ENCODE data around the gene ZNF470. TPM values are rescaled to one million over a fixed set of nuclear protein-coding genes. Genes with fewer than 3 reads are reported as not detected.
A peak's percentile ranks its signal among the peaks of the same experiment; 100 is the strongest.

The ZNF470 gene
- total RNA-seq, 4 donors from 2014 or later, result 3.4 to 7.1 (median 5.6) TPM

DNA sequence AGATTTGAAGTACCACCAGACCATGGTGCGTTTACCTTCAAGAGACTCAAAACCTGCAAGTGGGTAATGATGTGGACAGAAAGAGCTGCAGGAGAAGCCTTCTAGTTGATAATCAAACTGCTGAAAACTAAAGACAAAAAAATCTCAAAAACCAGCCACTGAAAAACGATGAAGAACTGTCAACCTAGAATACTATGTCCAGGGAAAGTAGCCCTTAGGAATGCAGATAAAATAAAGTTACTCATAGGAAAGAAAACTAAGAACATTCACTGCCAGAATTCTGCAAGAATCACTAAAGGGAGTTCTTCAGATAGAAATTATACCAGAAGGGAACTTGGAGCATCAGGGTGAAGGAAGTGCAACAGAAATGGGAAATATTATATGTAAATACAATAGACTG is 5.3 kb downstream of the ZNF470 start:
- Histone ChIP-seq H3K27me3 (no peaks in the 10 kb centered on the region), H3K4me1 (peaks cover 7 to 8% of the 10 kb centered on the region in 2 donors), H3K27ac (no peak overlapping the region), H3K4me3 (replicated peaks in 1 of 3) (no peak overlapping the region), H3K9me3 (no peaks in the 10 kb centered on the region), H3K36me3 (peaks cover 49 to 58% of the 10 kb centered on the region in 2 donors)
- 49 to 68% methylated on average over 2 of the region's 2 CpGs for WGBS, 2 donors
- DNase-seq, result no peak
- intact Hi-C loops (cut with DNase I), result loop anchor here (5.0 kb wide), 1 partner anchor 165 kb away; no protein-coding TSS in a partner anchor
- no peak for TF ChIP-seq POLR2A (IDR thresholded peaks at IDR 0.05)
- TF ChIP-seq, protein P1, sequence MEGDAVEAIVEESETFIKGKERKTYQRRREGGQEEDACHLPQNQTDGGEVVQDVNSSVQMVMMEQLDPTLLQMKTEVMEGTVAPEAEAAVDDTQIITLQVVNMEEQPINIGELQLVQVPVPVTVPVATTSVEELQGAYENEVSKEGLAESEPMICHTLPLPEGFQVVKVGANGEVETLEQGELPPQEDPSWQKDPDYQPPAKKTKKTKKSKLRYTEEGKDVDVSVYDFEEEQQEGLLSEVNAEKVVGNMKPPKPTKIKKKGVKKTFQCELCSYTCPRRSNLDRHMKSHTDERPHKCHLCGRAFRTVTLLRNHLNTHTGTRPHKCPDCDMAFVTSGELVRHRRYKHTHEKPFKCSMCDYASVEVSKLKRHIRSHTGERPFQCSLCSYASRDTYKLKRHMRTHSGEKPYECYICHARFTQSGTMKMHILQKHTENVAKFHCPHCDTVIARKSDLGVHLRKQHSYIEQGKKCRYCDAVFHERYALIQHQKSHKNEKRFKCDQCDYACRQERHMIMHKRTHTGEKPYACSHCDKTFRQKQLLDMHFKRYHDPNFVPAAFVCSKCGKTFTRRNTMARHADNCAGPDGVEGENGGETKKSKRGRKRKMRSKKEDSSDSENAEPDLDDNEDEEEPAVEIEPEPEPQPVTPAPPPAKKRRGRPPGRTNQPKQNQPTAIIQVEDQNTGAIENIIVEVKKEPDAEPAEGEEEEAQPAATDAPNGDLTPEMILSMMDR (IDR thresholded peaks at IDR 0.05), result no peak

GRCh38 chr19:56573914-56574313 is 6.6 kb downstream of the ZNF470 start:
- intact Hi-C loops (cut with DNase I), result loop anchor here (5.0 kb wide), 1 partner anchor 167 kb away; no protein-coding TSS in a partner anchor
- Histone ChIP-seq H3K4me1 (no peaks in the 10 kb centered on the region), H3K36me3 (peaks cover 49 to 58% of the 10 kb centered on the region in 2 donors), H3K4me3 (replicated peaks in 1 of 3) (no peak overlapping the region), H3K9me3 (no peaks in the 10 kb centered on the region), H3K27ac (no peak overlapping the region), H3K27me3 (no peaks in the 10 kb centered on the region)
- no peak for DNase-seq
- 97 to 98% methylated on average over 3 of the region's 3 CpGs for WGBS, 2 donors
- TF ChIP-seq, protein P1 (IDR thresholded peaks at IDR 0.05), result no peak
- TF ChIP-seq POLR2A (IDR thresholded peaks at IDR 0.05), result no peak

DNA sequence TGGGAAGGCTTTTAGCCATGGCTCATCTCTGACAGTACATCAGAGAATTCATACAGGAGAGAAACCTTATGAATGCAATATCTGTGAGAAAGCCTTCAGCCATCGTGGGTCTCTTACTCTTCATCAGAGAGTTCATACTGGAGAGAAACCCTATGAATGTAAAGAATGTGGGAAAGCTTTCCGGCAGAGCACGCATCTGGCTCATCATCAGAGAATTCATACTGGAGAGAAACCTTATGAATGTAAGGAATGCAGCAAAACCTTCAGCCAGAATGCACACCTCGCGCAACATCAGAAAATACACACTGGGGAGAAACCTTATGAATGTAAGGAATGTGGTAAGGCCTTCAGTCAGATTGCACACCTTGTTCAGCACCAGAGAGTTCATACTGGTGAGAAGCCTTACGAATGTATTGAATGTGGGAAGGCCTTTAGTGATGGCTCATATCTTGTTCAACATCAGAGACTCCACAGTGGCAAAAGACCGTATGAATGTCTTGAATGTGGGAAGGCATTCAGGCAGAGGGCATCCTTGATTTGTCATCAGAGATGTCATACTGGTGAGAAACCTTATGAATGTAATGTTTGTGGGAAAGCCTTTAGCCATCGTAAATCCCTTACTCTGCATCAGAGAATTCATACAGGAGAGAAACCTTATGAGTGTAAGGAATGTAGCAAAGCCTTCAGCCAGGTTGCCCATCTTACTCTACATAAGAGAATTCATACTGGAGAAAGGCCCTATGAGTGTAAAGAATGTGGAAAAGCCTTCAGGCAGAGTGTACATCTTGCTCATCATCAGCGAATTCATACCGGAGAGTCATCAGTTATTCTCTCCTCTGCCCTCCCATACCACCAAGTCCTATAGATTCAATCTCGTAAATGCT is 10.7 kb downstream of the ZNF470 start:
- H3K4me3 ChIP-seq (replicated peaks in 1 of 3), result no peak overlapping the region
- H3K27ac ChIP-seq, result no peak overlapping the region
- no peak for DNase-seq
- peaks cover 27 to 38% of the 10 kb centered on the region in 2 donors for H3K36me3 ChIP-seq
- TF ChIP-seq, protein P1 (IDR thresholded peaks at IDR 0.05), result no peak
- no peak for TF ChIP-seq POLR2A (IDR thresholded peaks at IDR 0.05)
- no peaks in the 10 kb centered on the region for H3K27me3 ChIP-seq
- H3K4me1 ChIP-seq, result no peaks in the 10 kb centered on the region
- intact Hi-C loops (cut with DNase I), result no loop called here
- H3K9me3 ChIP-seq, result no peaks in the 10 kb centered on the region
- WGBS, 2 donors, result 96 to 97% methylated on average over 11 of the region's 11 CpGs

GRCh38 chr19:56594446-56594782 is 27.1 kb downstream of the ZNF470 start:
- intact Hi-C loops (cut with DNase I), result no loop called here
- no peaks in the 10 kb centered on the region for H3K9me3 ChIP-seq
- 65 to 66% methylated on average over 4 of the region's 4 CpGs for WGBS, 2 donors
- TF ChIP-seq, protein P1 (IDR thresholded peaks at IDR 0.05), result no peak
- TF ChIP-seq POLR2A (IDR thresholded peaks at IDR 0.05), result no peak
- H3K4me1 ChIP-seq, result peaks cover 0 to 7% of the 10 kb centered on the region in 2 donors
- no peak overlapping the region for H3K4me3 ChIP-seq (replicated peaks in 1 of 3)
- no peak for DNase-seq
- no peaks in the 10 kb centered on the region for H3K36me3 ChIP-seq
- peak overlapping the region in 1 of 3 donors; percentile 4 for H3K27ac ChIP-seq
- H3K27me3 ChIP-seq, result no peaks in the 10 kb centered on the region
